Upper lobe of right lung (tissue), 1 donor: ENCODE data around the gene PTPRF. TPM values are rescaled to one million over a fixed set of nuclear protein-coding genes. Genes with fewer than 3 reads are reported as not detected.

Source experiments
- ATAC-seq: fragments of 200-7000 bp; cut with Tn5 transposase; one replicate; pipeline ENCODE4 v1.9.1; 2020; ENCODE audit warnings: mild to moderate bottlenecking, moderate library complexity
- DNase-seq: peaks from one replicate; pipeline ENCODE4 v3.0.0-alpha.2; 2020
- H3K27ac ChIP-seq: fragments of 200-600 bp; one replicate; pipeline ENCODE4 v1.8.0; 2022
- H3K27me3 ChIP-seq: fragments of 200-600 bp; one replicate; pipeline ENCODE4 v1.8.0; 2022; ENCODE audit warnings: mild to moderate bottlenecking
- H3K36me3 ChIP-seq: fragments of 200-600 bp; one replicate; pipeline ENCODE4 v1.8.0; 2022
- H3K4me1 ChIP-seq: fragments of 200-600 bp; one replicate; pipeline ENCODE4 v1.8.0; 2022
- H3K4me3 ChIP-seq: fragments of 200-600 bp; one replicate; pipeline ENCODE4 v1.8.0; 2022; ENCODE audit warnings: mild to moderate bottlenecking
- H3K9me3 ChIP-seq: fragments of 200-600 bp; one replicate; pipeline ENCODE4 v1.8.0; 2022
- CTCF ChIP-seq: fragments of 200-600 bp; IDR thresholded peaks from one replicate; pipeline ENCODE4 v1.8.0; 2022; ENCODE audit warnings: antibody characterized with exemption
- intact Hi-C: fragments of 100-400 bp; cut with DNase I; formaldehyde crosslinking; loops from one replicate; pipeline ENCODE4 v1.11.0; 2022
- long read RNA-seq: library from polyadenylated mRNA; unstranded; transcript quantifications from one replicate; pipeline ENCODE4 v2.0.0, GENCODE V29; 2021
- total RNA-seq: library from RNA; stranded (reverse); fragmentation: NEBNext Ultra II Directional; extraction: Animal tissue kit (Norgen Biotek cat#: 25700); gene quantifications from one replicate; pipeline ENCODE4 v1.2.1, GENCODE V29; 2021
- donor health status: DM: no; HTN: yes; CAD: no; lungs with severe emphysema.

PTPRF gene
- 199 TPM for total RNA-seq
- long read RNA-seq, full-length matches to known transcripts = 39 of 268 reads
- long read RNA-seq, partial matches to known transcripts = 209 of 268 reads
- long read RNA-seq, other reads (novel, unspliced or antisense) = 20 of 268 reads

DNA sequence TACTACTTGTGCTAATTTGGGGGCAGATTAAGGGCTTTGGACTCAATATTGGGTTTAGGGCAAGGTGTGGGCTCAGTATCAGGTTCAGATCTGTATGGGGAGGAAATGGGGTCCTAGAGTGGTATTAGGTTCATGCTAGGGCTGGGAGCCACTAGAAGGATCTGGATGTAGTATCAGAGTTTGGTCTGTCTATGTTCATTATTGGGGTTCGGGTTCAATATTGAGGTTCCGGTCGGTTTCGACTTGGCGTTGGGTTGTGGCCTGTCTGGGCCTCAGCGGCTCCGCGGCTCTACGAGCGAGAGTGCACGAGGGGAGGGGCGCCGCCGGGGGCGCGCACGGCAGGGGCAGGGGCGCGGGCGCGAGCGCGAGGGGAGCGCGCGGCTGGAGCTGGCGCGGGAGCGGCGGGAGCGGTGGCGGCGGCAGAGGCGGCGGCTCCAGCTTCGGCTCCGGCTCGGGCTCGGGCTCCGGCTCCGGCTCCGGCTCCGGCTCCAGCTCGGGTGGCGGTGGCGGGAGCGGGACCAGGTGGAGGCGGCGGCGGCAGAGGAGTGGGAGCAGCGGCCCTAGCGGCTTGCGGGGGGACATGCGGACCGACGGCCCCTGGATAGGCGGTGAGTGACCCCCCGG is at the start of gene PTPRF:
PTPRF (plus strand) TSS at position 401 of the 624 bp plus-strand sequence. CDS start 14,193 bp downstream, outside the sequence.
- Histone ChIP-seq H3K4me1 (peaks cover 6% of the 10 kb centered on the region), H3K27ac (peak within 1 kb of the TSS; percentile 73), H3K9me3 (no peaks in the 10 kb centered on the region), H3K4me3 (peak within 1 kb of the TSS; percentile 63), H3K27me3 (no peaks in the 10 kb centered on the region), H3K36me3 (no peaks in the 10 kb centered on the region)
- DNase-seq (peak; percentile 86), ATAC-seq (peak; percentile 81)
- no peak for TF ChIP-seq CTCF
- intact Hi-C loops = no loop called here

GRCh38 chr1:43481491-43481890 is 49.2 kb upstream of the PTPRF start:
- no peak for ATAC-seq
- no peaks in the 10 kb centered on the region for H3K9me3 ChIP-seq
- no peak for DNase-seq
- H3K36me3 ChIP-seq = no peaks in the 10 kb centered on the region
- no peak overlapping the region for H3K4me3 ChIP-seq
- H3K27ac ChIP-seq = no peak overlapping the region
- intact Hi-C loops = no loop called here
- no peaks in the 10 kb centered on the region for H3K27me3 ChIP-seq
- TF ChIP-seq CTCF = no peak
- H3K4me1 ChIP-seq = peaks cover 7% of the 10 kb centered on the region

DNA sequence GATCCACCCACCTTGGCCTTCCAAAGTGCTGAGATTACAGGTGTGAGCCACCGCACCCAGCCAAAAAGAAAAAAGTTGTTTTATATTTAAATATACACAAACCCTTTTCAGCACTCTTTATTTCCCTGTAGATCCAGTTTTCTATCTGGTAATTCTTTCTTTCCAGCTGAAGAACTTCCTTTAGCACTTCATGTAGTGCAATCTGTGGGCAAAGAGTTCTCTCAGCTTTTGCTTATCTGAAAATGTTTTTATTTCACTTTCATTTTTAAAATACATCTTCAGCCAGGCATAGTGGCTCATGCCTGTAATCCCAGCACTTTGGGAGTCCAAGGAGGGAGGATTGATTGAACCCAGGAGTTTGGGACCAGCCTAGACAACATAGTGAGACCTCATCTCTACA is 48.5 kb upstream of the PTPRF start:
- intact Hi-C loops = no loop called here
- H3K27ac ChIP-seq = peak overlapping the region; percentile 44
- H3K9me3 ChIP-seq = no peaks in the 10 kb centered on the region
- TF ChIP-seq CTCF = no peak
- H3K27me3 ChIP-seq = no peaks in the 10 kb centered on the region
- ATAC-seq (peak; percentile 14), DNase-seq (no peak)
- H3K4me1 ChIP-seq = peaks cover 7% of the 10 kb centered on the region
- H3K36me3 ChIP-seq = no peaks in the 10 kb centered on the region
- H3K4me3 ChIP-seq = no peak overlapping the region

DNA sequence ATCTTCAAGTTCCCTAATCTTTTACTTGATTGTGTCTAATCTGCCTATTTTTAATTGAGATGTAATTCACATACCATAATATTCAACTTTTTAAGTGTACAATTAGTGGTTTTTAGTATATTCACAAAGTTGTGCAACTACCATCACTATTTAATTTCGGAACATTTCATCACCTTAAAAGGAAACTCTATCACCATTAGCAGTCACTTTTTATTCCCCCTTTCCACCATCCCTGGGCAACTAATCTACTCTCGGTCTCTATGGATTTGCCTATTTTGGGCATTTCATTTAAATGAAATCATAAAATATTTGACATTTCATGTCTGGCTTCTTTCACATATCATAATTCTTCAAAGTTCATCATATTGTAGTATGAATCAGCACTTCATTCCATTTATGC is 46.3 kb upstream of the PTPRF start:
- intact Hi-C loops = no loop called here
- Histone ChIP-seq H3K27me3 (no peaks in the 10 kb centered on the region), H3K4me3 (no peak overlapping the region)

DNA sequence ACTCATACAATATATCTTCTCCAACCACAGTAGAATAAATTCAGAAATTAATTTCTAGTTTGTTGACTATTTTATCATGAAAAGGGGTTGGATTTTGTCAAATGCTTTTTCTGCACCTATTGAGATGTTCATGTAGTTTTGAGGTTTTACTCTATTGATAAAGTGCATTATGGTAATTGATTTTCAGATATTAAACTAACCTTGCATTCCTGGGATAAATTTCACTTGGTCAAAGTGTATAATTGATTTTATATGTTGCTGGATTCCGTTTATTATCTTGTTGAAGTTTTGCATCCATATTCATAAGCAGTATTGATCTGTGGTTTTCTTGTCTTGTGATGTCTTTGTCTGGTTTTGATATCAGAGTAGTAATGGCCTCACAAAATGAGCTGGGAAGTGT is 42.5 kb upstream of the PTPRF start:
- H3K27ac ChIP-seq = no peak overlapping the region
- no peaks in the 10 kb centered on the region for H3K27me3 ChIP-seq
- no peak for DNase-seq
- H3K9me3 ChIP-seq = peaks cover 7% of the 10 kb centered on the region
- TF ChIP-seq CTCF = no peak
- peaks cover 5% of the 10 kb centered on the region for H3K4me1 ChIP-seq
- no peak for ATAC-seq
- intact Hi-C loops = no loop called here
- no peak overlapping the region for H3K4me3 ChIP-seq
- H3K36me3 ChIP-seq = no peaks in the 10 kb centered on the region

More for the DNA sequence above, 46.3 kb upstream of the PTPRF start:
- Histone ChIP-seq H3K9me3 (no peaks in the 10 kb centered on the region), H3K4me1 (peaks cover 7% of the 10 kb centered on the region), H3K36me3 (no peaks in the 10 kb centered on the region), H3K27ac (no peak overlapping the region)
- no peak for TF ChIP-seq CTCF
- DNase-seq (no peak), ATAC-seq (no peak)
